HepG2 (cell line): Measurements from ENCODE around the gene C19orf44. TPM values are rescaled to one million over a fixed set of nuclear protein-coding genes. Genes with fewer than 3 reads are reported as not detected.
A peak's percentile ranks its signal among the peaks of the same experiment; 100 is the strongest.
"Not testable (repeated sequence)": the region's sequence is repeated elsewhere in the genome, so short reads cannot be mapped to it uniquely, and the experiment has no call there.

ENCODE experiments used
- ATAC-seq: fragments of 200-7000 bp; cut with Tn5 transposase; 3 replicates; pipeline ENCODE4 v1.9.1; 2020; ENCODE audit warnings: mild to moderate bottlenecking, moderate library complexity
- BruUV-seq: library from RNA; stranded (reverse); fragments of 400-500 nt; replicated peaks from 2 replicates; lab custom pipeline; 2021; lab: Mats Ljungman, UMichigan
- CTCF ChIA-PET: fragments of 300-600 bp; formaldehyde crosslinking; extraction: SDS; loops from one replicate; lab custom pipeline; 2021; ENCODE audit warnings: low total read pairs, inconsistent platforms, low intra/inter-chr PET ratio; lab: Yijun Ruan, JAX
- POLR2A ChIA-PET: fragments of 350-600 bp; sonication (Branson Sonifier 250); formaldehyde crosslinking; loops from one replicate; lab custom pipeline; 2020; ENCODE audit warnings: antibody characterized with exemption, inconsistent platforms; lab: Yijun Ruan, JAX
- DNase-seq: peaks from one replicate; pipeline ENCODE4 v3.0.0-alpha.2; 2015; ENCODE audit warnings: low spot score
- FAIRE-seq: peaks from 3 replicates; lab custom pipeline; 2011; peaks lifted over from hg19 to GRCh38; lab: Jason Lieb, UNC
- H2AFZ ChIP-seq: one replicate; pipeline ENCODE4 v1.6.1; 2011; ENCODE audit warnings: low read length, inconsistent platforms
- H3K27ac ChIP-seq: fragments of 300-600 bp; 3 replicates; pipeline ENCODE4 v1.8.0; 2011; ENCODE audit warnings: mixed run types, mild to moderate bottlenecking, mixed read lengths, low read length, inconsistent platforms; ENCODE audit not compliant: insufficient read depth; ENCODE audit errors: extremely low read length
- H3K27me3 ChIP-seq, 2 experiments: fragments of 200-600 bp in 1 of 2; 2 replicates in 1 of 2; 3 replicates in 1 of 2; pipeline versions ENCODE4 v1.6.0 to v1.8.0; 2011; ENCODE audit warnings: low read length in 2 of 2, mild to moderate bottlenecking in 2 of 2, moderate library complexity in 2 of 2, inconsistent platforms in 1 of 2; ENCODE audit not compliant: insufficient read depth in 2 of 2, control insufficient read depth in 1 of 2
- H3K36me3 ChIP-seq, 2 experiments: fragments of 200-600 bp in 1 of 2; replicated peaks in 1 of 2; 2 replicates in 1 of 2; 3 replicates in 1 of 2; pipeline versions ENCODE4 v1.5.1 to v1.8.0; 2011; ENCODE audit warnings: low read length in 2 of 2, inconsistent platforms in 1 of 2; ENCODE audit not compliant: insufficient read depth in 2 of 2, control insufficient read depth in 1 of 2
- H3K4me1 ChIP-seq: 2 replicates; pipeline ENCODE4 v1.5.1; 2012; ENCODE audit warnings: low read length, inconsistent platforms; ENCODE audit not compliant: insufficient read depth
- H3K4me2 ChIP-seq: 2 replicates; pipeline ENCODE4 v1.6.0; 2011; ENCODE audit warnings: low read depth, low read length, inconsistent platforms
- H3K4me3 ChIP-seq, 3 experiments: fragments of 200-600 bp in 1 of 3; sonication (generic), shearing (Covaris generic) in 1 of 3; replicated peaks in 1 of 3; 2 replicates each; pipeline ENCODE4 v1.5.1; 2011 to 2016; ENCODE audit warnings: low read length in 3 of 3, inconsistent platforms in 2 of 3, low read depth in 2 of 3, mild to moderate bottlenecking in 2 of 3, control low read depth in 1 of 3, mixed read lengths in 1 of 3; ENCODE audit not compliant: insufficient read depth in 1 of 3
- H3K79me2 ChIP-seq: one replicate; pipeline ENCODE4 v1.6.1; 2011; ENCODE audit warnings: low read length, inconsistent platforms; ENCODE audit not compliant: insufficient read depth
- H3K9ac ChIP-seq: 2 replicates; pipeline ENCODE4 v1.6.0; 2011; ENCODE audit warnings: mild to moderate bottlenecking, low read depth, low read length, inconsistent platforms; ENCODE audit not compliant: insufficient read depth
- H3K9me3 ChIP-seq: 2 replicates; pipeline ENCODE4 v1.5.1; 2012; ENCODE audit warnings: mild to moderate bottlenecking, low read length
- H4K20me1 ChIP-seq: 2 replicates; pipeline ENCODE4 v1.6.0; 2011; ENCODE audit warnings: inconsistent platforms, mild to moderate bottlenecking, low read length, moderate library complexity; ENCODE audit not compliant: insufficient read depth
- BCLAF1 ChIP-seq: fragments of 450-650 bp; IDR thresholded peaks from 2 replicates; pipeline ENCODE4 v1.6.1; 2017; ENCODE audit warnings: mild to moderate bottlenecking
- MXD4 ChIP-seq: IDR thresholded peaks from 2 replicates; pipeline ENCODE4 v1.6.1; 2016; ENCODE audit warnings: mild to moderate bottlenecking, missing biosample characterization, missing genetic modification reagents
- RBFOX2 ChIP-seq: fragments of 200-400 bp; formaldehyde crosslinking; IDR thresholded peaks from 2 replicates; pipeline ENCODE4 v1.6.1; 2017; ENCODE audit warnings: low read depth, mild to moderate bottlenecking, low read length
- SP140L ChIP-seq: sonication (generic); formaldehyde crosslinking; IDR thresholded peaks from 2 replicates; pipeline ENCODE4 v1.4.0; 2020; ENCODE audit warnings: missing genetic modification reagents, borderline replicate concordance
- ZMYM2 ChIP-seq: sonication (generic); formaldehyde crosslinking; IDR thresholded peaks from 2 replicates; pipeline ENCODE4 v1.8.0; 2022; ENCODE audit warnings: mild to moderate bottlenecking, missing genetic modification reagents
- ZNF160 ChIP-seq: sonication (generic); formaldehyde crosslinking; IDR thresholded peaks from 2 replicates; pipeline ENCODE4 v1.8.0; 2022; ENCODE audit warnings: mild to moderate bottlenecking, inconsistent platforms, missing genetic modification reagents
- ZNF354B ChIP-seq: sonication (generic); formaldehyde crosslinking; IDR thresholded peaks from 2 replicates; pipeline ENCODE4 v1.8.0; 2022; ENCODE audit warnings: mild to moderate bottlenecking, missing genetic modification reagents
- ZNF558 ChIP-seq: sonication (generic); formaldehyde crosslinking; IDR thresholded peaks from 2 replicates; pipeline ENCODE4 v1.9.0; 2022; ENCODE audit warnings: mild to moderate bottlenecking, missing genetic modification reagents, borderline replicate concordance
- ZNF687 ChIP-seq: sonication (generic); formaldehyde crosslinking; IDR thresholded peaks from 2 replicates; pipeline ENCODE4 v1.5.1; 2020; ENCODE audit warnings: mild to moderate bottlenecking, missing genetic modification reagents, moderate library complexity
- ZNF768 ChIP-seq: sonication (generic); formaldehyde crosslinking; IDR thresholded peaks from 2 replicates; pipeline ENCODE4 v1.4.0; 2020; ENCODE audit warnings: missing genetic modification reagents
- ZNF879 ChIP-seq: sonication (generic); formaldehyde crosslinking; IDR thresholded peaks from 2 replicates; pipeline ENCODE4 v1.8.1; 2023; ENCODE audit warnings: missing genetic modification reagents
- WGBS: methylation state at CpG from one replicate; pipeline ENCODE4 v1.1.6; 2017; ENCODE audit warnings: low lambda C conversion rate; 5-methylcytosine and 5-hydroxymethylcytosine counted together
- in situ Hi-C: cut with HindIII; loops from 2 replicates; pipeline ENCODE4 v1.10.0; 2017; ENCODE audit warnings: low pct_unique_long_range_greater_than_20kb; ENCODE audit not compliant: extremely low pct_ligation_motif_present
- intact Hi-C: fragments of 100-400 bp; cut with micrococcal nuclease; formaldehyde crosslinking; loops from one replicate; pipeline ENCODE4 v1.10.0; 2022; ENCODE audit not compliant: unreplicated experiment
- polyA plus RNA-seq, 8 experiments: library from polyadenylated mRNA; depleted of rRNA in 3 of 8; stranded (reverse) in 7 of 8; unstranded in 1 of 8; fragments of >200 nt; fragmentation: Illumina TruSeq in 4 of 8; extraction: Trizol in 4 of 8; gene quantifications; 2 replicates each; pipeline versions ENCODE4 v1.2.1 to v1.2.3, GENCODE V29; 2011 to 2016; ENCODE audit warnings: low read depth in 4 of 8, missing spikeins in 1 of 8, mixed read lengths in 1 of 8; ENCODE audit not compliant: insufficient read depth in 1 of 8
- total RNA-seq, 5 experiments: library from RNA; depleted of rRNA; stranded (reverse); fragments of >200 nt; fragmentation: Illumina TruSeq; extraction: Trizol; gene quantifications; 2 replicates each; pipeline ENCODE4 v1.2.3, GENCODE V29; 2016; ENCODE audit warnings: low read depth in 1 of 5

Gene C19orf44
- total and polyA plus RNA-seq, 2 of the 13 experiments (the other 11 are each of a cell fraction or from before 2014, with no cell fraction given) = 3.2 to 4.3 TPM

DNA sequence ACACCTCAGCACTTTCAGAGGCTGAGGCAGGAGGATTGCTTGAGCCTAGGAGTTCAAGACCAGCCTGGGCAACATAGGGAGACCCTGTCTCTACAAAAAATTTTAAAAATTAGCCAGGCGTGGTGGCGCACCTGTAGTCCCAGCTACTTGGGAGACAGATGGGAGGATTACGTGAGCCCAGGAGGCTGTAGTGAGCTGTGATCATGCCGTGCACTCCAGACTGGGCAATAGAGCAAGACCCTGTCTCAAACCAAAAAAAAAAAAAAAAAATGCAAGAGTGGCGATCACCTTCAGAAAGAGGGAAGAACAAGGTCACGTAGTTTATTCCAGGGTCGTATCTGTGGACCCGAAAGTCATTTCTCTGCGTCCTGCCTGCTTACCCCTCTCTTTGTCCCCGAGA is 16.4 kb downstream of the C19orf44 start:
- H3K27me3 ChIP-seq, POLR2A ChIA-PET, in situ Hi-C loops, H3K9me3 ChIP-seq, intact Hi-C loops, H3K27ac ChIP-seq, H2AFZ ChIP-seq, CTCF ChIA-PET, H4K20me1 ChIP-seq, FAIRE-seq, H3K9ac ChIP-seq, H3K4me3 ChIP-seq, DNase-seq, H3K79me2 ChIP-seq, BruUV-seq, ATAC-seq, H3K4me2 ChIP-seq, H3K4me1 ChIP-seq: not testable (repeated sequence)
- 98% methylated on average over 10 of the region's 10 CpGs for WGBS
- peaks cover 13 to 53% of the 10 kb centered on the region in 2 experiments for H3K36me3 ChIP-seq

DNA sequence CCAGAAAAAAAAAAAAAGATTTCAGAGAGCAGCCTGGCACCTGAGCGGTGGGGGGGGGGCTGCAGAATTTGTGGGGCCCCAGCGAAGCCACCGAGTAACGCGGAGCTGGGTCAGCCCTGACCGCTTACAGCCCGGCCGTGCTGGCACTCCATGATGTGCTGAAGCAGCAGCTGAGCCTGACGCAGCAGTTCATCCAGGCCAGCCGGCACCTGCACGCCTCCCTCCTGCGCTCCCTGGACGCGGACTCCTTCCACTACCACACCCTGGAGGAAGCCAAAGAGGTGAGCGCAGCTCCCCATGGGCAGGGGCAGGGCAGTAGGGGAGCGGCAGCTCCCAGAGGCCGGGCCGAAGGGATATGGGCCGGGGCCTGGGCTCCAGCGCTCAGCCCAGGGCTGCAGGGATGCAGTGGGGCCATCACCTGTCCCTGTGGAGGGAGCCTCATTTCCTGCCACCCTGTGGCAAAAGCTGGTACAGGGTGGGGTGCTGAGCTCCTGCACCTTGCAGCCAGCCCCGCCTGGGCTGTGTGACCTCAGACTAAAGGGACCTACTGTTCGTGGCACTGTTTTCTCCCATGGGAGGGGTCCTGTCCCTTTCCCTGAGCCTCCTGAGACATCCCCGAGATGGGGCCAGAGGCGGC is 18.3 kb downstream of the C19orf44 start:
- in situ Hi-C loops = no loop called here
- Histone ChIP-seq H3K4me1 (no peaks in the 10 kb centered on the region), H3K4me2 (no peak overlapping the region), H3K27me3 (no peaks in the 10 kb centered on the region; a peak in 1 of 5 replicates), H3K36me3 (peaks cover 18 to 64% of the 10 kb centered on the region in 2 experiments), H3K4me3 (no peak overlapping the region), H3K27ac (no peak overlapping the region), H3K79me2 (no peaks in the 10 kb centered on the region), H4K20me1 (no peaks in the 10 kb centered on the region), H3K9ac (no peak overlapping the region), H2AFZ (no peak overlapping the region), H3K9me3 (no peaks in the 10 kb centered on the region)
- intact Hi-C loops = no loop called here
- DNase-seq (no peak), ATAC-seq (peak; percentile 58), FAIRE-seq (no peak)
- no TSS peak for BruUV-seq
- CTCF ChIA-PET = interaction anchor here (1.3 kb wide), 1 partner anchor 73 kb away, joined by 3 read pairs; no protein-coding TSS in a partner anchor
- POLR2A ChIA-PET = no interaction called here
- 95% methylated on average over 15 of the region's 24 CpGs for WGBS
- no peak for TF ChIP-seq BCLAF1
- 0 out of 2 replicates have a peak, but pooled peaks have one; percentile 9 for TF ChIP-seq ZNF687 (CRISPR knock-in tag)
- no peak for TF ChIP-seq ZNF768 (CRISPR knock-in tag)
- no peak for TF ChIP-seq ZNF160
- TF ChIP-seq MXD4 (CRISPR knock-in tag) = no peak
- no peak for TF ChIP-seq ZMYM2 (CRISPR knock-in tag)
- TF ChIP-seq RBFOX2 = 0 out of 2 replicates have a peak, but pooled peaks have one; percentile 11
- TF ChIP-seq ZNF354B (CRISPR knock-in tag) = no peak
- TF ChIP-seq ZNF879 (CRISPR knock-in tag) = no peak
- no peak for TF ChIP-seq SP140L (CRISPR knock-in tag)
- TF ChIP-seq ZNF558 (CRISPR knock-in tag) = no peak
